Mesodermal cell (in vitro differentiated cells): Measurements from ENCODE around the gene ADGRV1. TPM values are rescaled to one million over a fixed set of nuclear protein-coding genes. Genes with fewer than 3 reads are reported as not detected.

Source experiments
- H3K27ac ChIP-seq: 2 replicates; pipeline ENCODE4 v1.7.0; 2013; ENCODE audit warnings: mild to moderate bottlenecking, low read depth, low read length, moderate library complexity; ENCODE audit not compliant: severe bottlenecking
- H3K36me3 ChIP-seq: 2 replicates; pipeline ENCODE4 v1.7.1; 2013; ENCODE audit warnings: mild to moderate bottlenecking, low read length, moderate library complexity; ENCODE audit not compliant: control insufficient read depth, insufficient read depth
- H3K4me1 ChIP-seq: one replicate; pipeline ENCODE4 v1.7.1; 2013; ENCODE audit warnings: mild to moderate bottlenecking, low read length; ENCODE audit not compliant: insufficient read depth, control insufficient read depth, poor library complexity, severe bottlenecking
- H3K4me3 ChIP-seq: 2 replicates; pipeline ENCODE4 v1.7.0; 2013; ENCODE audit warnings: low read length, control low read depth, mild to moderate bottlenecking; ENCODE audit not compliant: insufficient read depth, poor library complexity, severe bottlenecking; ENCODE audit errors: extremely low read depth
- H3K9me3 ChIP-seq: 2 replicates; pipeline ENCODE4 v1.7.1; 2013; ENCODE audit warnings: mild to moderate bottlenecking, low read length, moderate library complexity; ENCODE audit not compliant: control insufficient read depth
- WGBS, 2 experiments: methylation state at CpG; one replicate each; pipeline ENCODE4 v1.1.5; 2013; ENCODE audit warnings: missing lambda C conversion rate in 2 of 2; ENCODE audit not compliant: insufficient coverage in 2 of 2; 5-methylcytosine and 5-hydroxymethylcytosine counted together
- polyA plus RNA-seq, 2 experiments: library from polyadenylated mRNA; stranded (reverse); fragments of 50-300 nt; gene quantifications; one replicate each; pipeline ENCODE4 v1.2.3, GENCODE V29; 2013

ADGRV1 gene
- 14.8 TPM for polyA plus RNA-seq (2013, experiment 1 of 2)
- polyA plus RNA-seq (2013, experiment 2 of 2): 10.0 TPM

- no peaks in the 10 kb centered on the region for H3K4me1 ChIP-seq
- peak within 1 kb of the TSS; percentile 67 for H3K4me3 ChIP-seq
- 1% methylated on average over 28 to 34 of the region's 60 CpGs for whole genome bisulfite sequencing, 2 experiments
- H3K27ac ChIP-seq: no peak within 1 kb of the TSS
- H3K36me3 ChIP-seq: no peaks in the 10 kb centered on the region
- H3K9me3 ChIP-seq: no peaks in the 10 kb centered on the region
Measured at GRCh38 chr5:90558344-90559192, at the start of gene ADGRV1. Gene ADGRV1, plus strand, starts transcription at chr5:90558797. Its CDS starts 99 bp downstream, at chr5:90558896.

- Histone ChIP-seq H3K9me3 (no peaks in the 10 kb centered on the region), H3K36me3 (no peaks in the 10 kb centered on the region), H3K4me3 (no peak overlapping the region), H3K27ac (no peak overlapping the region), H3K4me1 (no peaks in the 10 kb centered on the region)
- WGBS, 2 experiments: 100% methylated on average over 1 of the region's 1 CpG
Measured at GRCh38 chr5:90510438-90510837, 48.2 kb upstream of the ADGRV1 start.

GRCh38 chr5:90514520-90514919 is 44.1 kb upstream of the ADGRV1 start:
- 100% methylated on average over 1 of the region's 3 CpGs; no CpG with 5 or more reads in 1 of the 2 experiments for WGBS, 2 experiments
- no peak overlapping the region for H3K4me3 ChIP-seq
- peaks cover 7% of the 10 kb centered on the region for H3K36me3 ChIP-seq
- no peak overlapping the region for H3K27ac ChIP-seq
- peaks cover 5% of the 10 kb centered on the region for H3K4me1 ChIP-seq
- no peaks in the 10 kb centered on the region for H3K9me3 ChIP-seq

GRCh38 chr5:90518661-90519060 is 39.9 kb upstream of the ADGRV1 start:
- peaks cover 5% of the 10 kb centered on the region for H3K4me1 ChIP-seq
- H3K36me3 ChIP-seq: peaks cover 24% of the 10 kb centered on the region
- H3K27ac ChIP-seq: no peak overlapping the region
- H3K9me3 ChIP-seq: no peaks in the 10 kb centered on the region
- H3K4me3 ChIP-seq: no peak overlapping the region

GRCh38 chr5:90519081-90519480 is 39.5 kb upstream of the ADGRV1 start:
- peaks cover 28% of the 10 kb centered on the region for H3K36me3 ChIP-seq
- WGBS, 2 experiments: 87 to 100% methylated on average over 4 to 6 of the region's 7 CpGs
- H3K4me3 ChIP-seq: no peak overlapping the region
- H3K27ac ChIP-seq: no peak overlapping the region
- H3K4me1 ChIP-seq: peaks cover 5% of the 10 kb centered on the region
- no peaks in the 10 kb centered on the region for H3K9me3 ChIP-seq

- peak overlapping the region; percentile 93 for H3K27ac ChIP-seq
- H3K36me3 ChIP-seq: peaks cover 23% of the 10 kb centered on the region
- H3K4me3 ChIP-seq: peak overlapping the region; percentile 94
- WGBS, 2 experiments: 5 to 7% methylated on average over 14 to 16 of the region's 18 CpGs
- peaks cover 4% of the 10 kb centered on the region for H3K4me1 ChIP-seq
- H3K9me3 ChIP-seq: no peaks in the 10 kb centered on the region
Measured at GRCh38 chr5:90528601-90529193, 29.9 kb upstream of the ADGRV1 start.

- Histone ChIP-seq H3K4me3 (peak within 1 kb of the TSS; percentile 94), H3K27ac (peak within 1 kb of the TSS; percentile 94), H3K9me3 (no peaks in the 10 kb centered on the region), H3K36me3 (peaks cover 17% of the 10 kb centered on the region), H3K4me1 (peaks cover 4% of the 10 kb centered on the region)
- WGBS, 2 experiments: 0% methylated on average over 39 to 52 of the region's 64 CpGs
Measured at GRCh38 chr5:90529194-90529938, 29.2 kb upstream of the ADGRV1 start, which contains the start of gene LYSMD3. Gene LYSMD3, minus strand, starts transcription at chr5:90529584. Its CDS starts 4,295 bp downstream, at chr5:90525289.

- Histone ChIP-seq H3K27ac (peak overlapping the region; percentile 94), H3K4me3 (peak overlapping the region; percentile 94), H3K36me3 (peaks cover 11% of the 10 kb centered on the region), H3K4me1 (peaks cover 4% of the 10 kb centered on the region), H3K9me3 (no peaks in the 10 kb centered on the region)
- WGBS, 2 experiments: 0% methylated on average over 7 of the region's 13 CpGs
Measured at GRCh38 chr5:90529939-90530677, 28.5 kb upstream of the ADGRV1 start.

- Histone ChIP-seq H3K9me3 (no peaks in the 10 kb centered on the region), H3K4me1 (peaks cover 4% of the 10 kb centered on the region), H3K4me3 (peak overlapping the region; percentile 94), H3K27ac (no peak overlapping the region), H3K36me3 (peaks cover 5% of the 10 kb centered on the region)
- 65 to 93% methylated on average over 3 of the region's 9 CpGs for WGBS, 2 experiments
Measured at GRCh38 chr5:90530736-90531487, 27.7 kb upstream of the ADGRV1 start.
